Measurements from ENCODE around the gene MAMLD1. TPM values are rescaled to one million over a fixed set of nuclear protein-coding genes. Genes with fewer than 3 reads are reported as not detected.
A peak's percentile ranks its signal among the peaks of the same experiment; 100 is the strongest.

The MAMLD1 gene
- total RNA-seq, 1 donor from 2014 or later: 4.5 TPM

DNA sequence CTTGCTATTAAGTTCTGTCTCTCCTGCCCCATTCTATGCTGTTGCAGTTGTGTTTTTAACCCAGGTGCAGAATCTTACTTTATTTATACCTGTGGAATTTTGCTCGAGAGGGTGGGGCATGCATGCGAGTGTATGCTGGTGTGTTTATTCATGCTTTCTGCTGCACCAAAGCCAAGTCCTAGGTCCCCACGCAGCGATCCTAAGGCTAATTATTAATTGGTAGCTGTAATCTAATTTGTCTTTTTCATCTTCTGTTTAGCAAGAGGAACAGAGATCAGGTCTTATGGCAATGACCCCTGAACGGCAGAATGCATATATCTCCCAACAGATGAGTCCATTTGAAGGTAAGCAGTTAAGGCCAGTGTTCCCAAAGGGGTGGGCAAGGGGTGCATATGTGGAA, 146.6 kb downstream of the MAMLD1 start:
- H3K9me3 Mint-ChIP-seq: no peaks in the 10 kb centered on the region

DNA sequence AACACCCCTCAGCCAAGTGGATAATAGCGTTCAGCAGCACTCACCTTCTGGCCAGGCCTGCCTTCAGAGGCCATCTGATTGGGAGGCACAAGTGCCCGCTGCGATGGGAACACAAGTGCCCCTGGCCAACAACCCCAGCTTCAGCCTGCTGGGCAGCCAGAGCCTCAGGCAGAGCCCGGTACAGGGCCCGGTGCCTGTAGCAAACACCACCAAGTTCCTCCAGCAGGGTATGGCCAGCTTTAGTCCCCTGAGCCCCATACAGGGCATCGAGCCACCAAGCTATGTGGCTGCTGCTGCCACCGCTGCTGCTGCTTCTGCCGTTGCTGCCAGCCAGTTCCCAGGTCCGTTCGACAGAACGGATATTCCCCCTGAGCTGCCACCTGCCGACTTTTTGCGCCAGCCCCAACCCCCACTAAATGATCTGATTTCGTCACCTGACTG, 149.4 kb downstream of the MAMLD1 start:
- Mint-ChIP-seq H3K36me3 (ENCODE audit: low read depth) (no peaks in the 10 kb centered on the region), H3K4me3 (no peak overlapping the region), H3K27me3 (ENCODE audit: low read depth) (no peaks in the 10 kb centered on the region), H3K4me1 (peaks cover 15% of the 10 kb centered on the region), H3K9me3 (no peaks in the 10 kb centered on the region), H3K27ac (ENCODE audit: unreplicated experiment) (no peak overlapping the region)
- DNase-seq (ENCODE audit: low read depth, low spot score): no peak
- TF ChIP-seq, protein P1, sequence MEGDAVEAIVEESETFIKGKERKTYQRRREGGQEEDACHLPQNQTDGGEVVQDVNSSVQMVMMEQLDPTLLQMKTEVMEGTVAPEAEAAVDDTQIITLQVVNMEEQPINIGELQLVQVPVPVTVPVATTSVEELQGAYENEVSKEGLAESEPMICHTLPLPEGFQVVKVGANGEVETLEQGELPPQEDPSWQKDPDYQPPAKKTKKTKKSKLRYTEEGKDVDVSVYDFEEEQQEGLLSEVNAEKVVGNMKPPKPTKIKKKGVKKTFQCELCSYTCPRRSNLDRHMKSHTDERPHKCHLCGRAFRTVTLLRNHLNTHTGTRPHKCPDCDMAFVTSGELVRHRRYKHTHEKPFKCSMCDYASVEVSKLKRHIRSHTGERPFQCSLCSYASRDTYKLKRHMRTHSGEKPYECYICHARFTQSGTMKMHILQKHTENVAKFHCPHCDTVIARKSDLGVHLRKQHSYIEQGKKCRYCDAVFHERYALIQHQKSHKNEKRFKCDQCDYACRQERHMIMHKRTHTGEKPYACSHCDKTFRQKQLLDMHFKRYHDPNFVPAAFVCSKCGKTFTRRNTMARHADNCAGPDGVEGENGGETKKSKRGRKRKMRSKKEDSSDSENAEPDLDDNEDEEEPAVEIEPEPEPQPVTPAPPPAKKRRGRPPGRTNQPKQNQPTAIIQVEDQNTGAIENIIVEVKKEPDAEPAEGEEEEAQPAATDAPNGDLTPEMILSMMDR (conservative IDR thresholded peaks at IDR 0.05): no peak

More for the DNA sequence above, 146.6 kb downstream of the MAMLD1 start:
- peaks cover 32% of the 10 kb centered on the region for H3K4me1 Mint-ChIP-seq
- no peak for DNase-seq (ENCODE audit: low read depth, low spot score)
- H3K27me3 Mint-ChIP-seq (ENCODE audit: low read depth): no peaks in the 10 kb centered on the region
- H3K36me3 Mint-ChIP-seq (ENCODE audit: low read depth): no peaks in the 10 kb centered on the region
- TF ChIP-seq, protein P1 (conservative IDR thresholded peaks at IDR 0.05): no peak
- H3K4me3 Mint-ChIP-seq: no peak overlapping the region
- H3K27ac Mint-ChIP-seq (ENCODE audit: unreplicated experiment): no peak overlapping the region

DNA sequence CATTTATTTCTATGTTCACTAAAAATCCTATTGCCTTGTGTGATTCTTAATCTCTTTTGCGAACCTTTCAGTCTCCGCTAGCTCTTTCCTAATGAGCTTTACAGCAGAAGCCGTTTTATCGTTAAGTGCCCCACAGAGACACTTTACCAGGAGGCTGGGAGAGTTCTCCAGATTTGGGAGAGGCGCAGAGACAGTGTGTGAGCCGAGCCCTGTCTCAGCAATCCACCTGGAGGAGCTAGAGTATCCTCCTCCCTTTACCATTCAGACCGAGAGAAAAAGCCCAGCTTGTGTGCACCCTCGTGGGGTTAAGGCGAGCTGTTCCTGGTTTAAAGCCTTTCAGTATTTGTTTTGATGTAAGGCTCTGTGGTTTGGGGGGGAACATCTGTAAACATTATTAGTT, 150.4 kb downstream of the MAMLD1 start:
- Mint-ChIP-seq H3K4me1 (peaks cover 8% of the 10 kb centered on the region), H3K27ac (ENCODE audit: unreplicated experiment) (peak overlapping the region; percentile 12), H3K4me3 (no peak overlapping the region), H3K36me3 (ENCODE audit: low read depth) (no peaks in the 10 kb centered on the region), H3K9me3 (peaks cover 2% of the 10 kb centered on the region), H3K27me3 (ENCODE audit: low read depth) (no peaks in the 10 kb centered on the region)
- DNase-seq (ENCODE audit: low read depth, low spot score): no peak
- TF ChIP-seq, protein P1 (conservative IDR thresholded peaks at IDR 0.05): no peak

DNA sequence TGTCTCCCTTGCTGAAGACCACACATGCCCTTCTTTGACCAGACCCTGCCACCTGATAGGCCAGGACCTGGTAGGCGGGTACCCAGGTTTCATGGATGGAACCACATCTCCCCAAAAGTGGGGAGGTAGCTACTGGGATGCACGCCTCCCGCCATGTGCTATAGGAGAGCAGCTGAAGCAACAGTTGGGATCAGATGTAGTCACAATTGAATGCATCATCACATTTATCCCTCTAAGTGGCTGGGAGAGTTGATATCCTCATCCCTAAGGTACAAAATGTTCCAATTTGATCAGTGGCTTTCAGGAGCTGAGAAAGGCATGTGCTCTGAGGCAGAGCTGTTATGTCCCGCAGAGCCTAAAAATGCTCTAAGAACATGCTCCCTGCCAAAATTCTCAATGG, 151.3 kb downstream of the MAMLD1 start:
- Mint-ChIP-seq H3K4me1 (no peaks in the 10 kb centered on the region), H3K27ac (ENCODE audit: unreplicated experiment) (no peak overlapping the region), H3K9me3 (peaks cover 2% of the 10 kb centered on the region), H3K4me3 (no peak overlapping the region), H3K36me3 (ENCODE audit: low read depth) (no peaks in the 10 kb centered on the region), H3K27me3 (ENCODE audit: low read depth) (no peaks in the 10 kb centered on the region)
- DNase-seq (ENCODE audit: low read depth, low spot score): no peak
- TF ChIP-seq, protein P1 (conservative IDR thresholded peaks at IDR 0.05): no peak

DNA sequence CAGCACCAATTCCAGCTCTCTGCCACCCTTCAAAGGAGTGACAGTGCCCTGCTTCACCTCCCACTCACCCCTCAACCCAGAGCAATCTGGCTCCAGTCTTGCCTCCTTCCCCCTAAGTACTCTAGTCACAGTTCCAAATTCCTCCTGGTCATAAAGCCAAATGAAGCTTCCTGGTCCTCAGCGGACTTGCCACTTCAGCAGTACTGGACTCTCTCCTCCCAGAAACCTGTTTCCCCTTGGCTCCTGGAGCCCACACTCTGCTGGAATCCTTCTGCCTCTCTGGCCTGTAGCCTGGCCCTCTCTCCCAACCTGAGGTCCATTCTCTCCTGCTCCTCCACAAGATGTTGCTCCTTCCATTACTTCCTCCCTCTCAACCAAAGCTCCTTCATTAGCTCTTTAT, 152.7 kb downstream of the MAMLD1 start:
- no peak overlapping the region for H3K4me3 Mint-ChIP-seq
- no peaks in the 10 kb centered on the region for H3K27me3 Mint-ChIP-seq (ENCODE audit: low read depth)
- peak overlapping the region; percentile 35 for H3K27ac Mint-ChIP-seq (ENCODE audit: unreplicated experiment)
- TF ChIP-seq, protein P1 (conservative IDR thresholded peaks at IDR 0.05): no peak
- peaks cover 2% of the 10 kb centered on the region for H3K9me3 Mint-ChIP-seq
- DNase-seq (ENCODE audit: low read depth, low spot score): no peak
- no peaks in the 10 kb centered on the region for H3K36me3 Mint-ChIP-seq (ENCODE audit: low read depth)
- no peaks in the 10 kb centered on the region for H3K4me1 Mint-ChIP-seq

All from neural crest cell (in vitro differentiated cells).